Gastrocnemius medialis (tissue), 4 donors: Measurements from ENCODE around the gene PCDHGB7.

ENCODE experiments used
- CTCF ChIP-seq, 5 experiments: fragments of 450-650 bp in 3 of 5; fragments of 200-600 bp in 2 of 5; sonication (generic) in 2 of 5; IDR thresholded peaks in 4 of 5; conservative IDR thresholded peaks in 1 of 5; 1 replicate in 4 of 5; 2 replicates in 1 of 5; pipeline ENCODE4 v1.5.1; 2016 to 2019; ENCODE audit warnings: antibody characterized with exemption in 5 of 5, mild to moderate bottlenecking in 3 of 5, moderate library complexity in 3 of 5
- POLR2A ChIP-seq, 2 donors: fragments of 450-650 bp; IDR thresholded peaks; one replicate each; pipeline ENCODE4 v1.6.1; 2017; ENCODE audit warnings: antibody characterized with exemption in 2 of 2, mild to moderate bottlenecking in 2 of 2, moderate library complexity in 2 of 2

DNA sequence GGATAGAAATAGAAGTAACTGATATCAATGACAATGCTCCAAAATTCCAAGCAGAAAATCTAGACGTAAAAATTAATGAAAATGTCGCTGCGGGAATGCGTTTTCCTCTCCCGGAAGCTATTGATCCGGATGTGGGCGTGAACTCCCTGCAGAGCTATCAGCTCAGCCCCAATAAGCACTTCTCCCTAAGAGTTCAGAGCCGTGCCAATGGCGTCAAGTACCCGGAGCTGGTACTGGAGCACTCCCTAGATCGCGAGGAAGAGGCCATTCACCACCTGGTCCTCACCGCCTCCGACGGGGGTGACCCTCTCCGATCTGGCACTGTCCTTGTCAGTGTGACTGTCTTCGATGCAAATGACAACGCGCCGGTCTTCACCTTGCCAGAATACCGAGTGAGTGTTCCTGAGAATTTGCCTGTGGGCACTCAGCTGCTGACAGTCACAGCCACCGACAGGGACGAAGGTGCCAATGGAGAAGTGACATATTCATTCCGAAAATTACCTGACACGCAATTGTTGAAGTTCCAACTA is 3.9 kb upstream of the PCDHGB7 start:
- no peak for TF ChIP-seq CTCF (IDR thresholded peaks at IDR 0.05 in 4 of 5, conservative IDR thresholded peaks at IDR 0.05 in 1 of 5)
- no peak for TF ChIP-seq POLR2A (IDR thresholded peaks at IDR 0.05)
